ENCODE results near the gene NPLOC4.

DNA sequence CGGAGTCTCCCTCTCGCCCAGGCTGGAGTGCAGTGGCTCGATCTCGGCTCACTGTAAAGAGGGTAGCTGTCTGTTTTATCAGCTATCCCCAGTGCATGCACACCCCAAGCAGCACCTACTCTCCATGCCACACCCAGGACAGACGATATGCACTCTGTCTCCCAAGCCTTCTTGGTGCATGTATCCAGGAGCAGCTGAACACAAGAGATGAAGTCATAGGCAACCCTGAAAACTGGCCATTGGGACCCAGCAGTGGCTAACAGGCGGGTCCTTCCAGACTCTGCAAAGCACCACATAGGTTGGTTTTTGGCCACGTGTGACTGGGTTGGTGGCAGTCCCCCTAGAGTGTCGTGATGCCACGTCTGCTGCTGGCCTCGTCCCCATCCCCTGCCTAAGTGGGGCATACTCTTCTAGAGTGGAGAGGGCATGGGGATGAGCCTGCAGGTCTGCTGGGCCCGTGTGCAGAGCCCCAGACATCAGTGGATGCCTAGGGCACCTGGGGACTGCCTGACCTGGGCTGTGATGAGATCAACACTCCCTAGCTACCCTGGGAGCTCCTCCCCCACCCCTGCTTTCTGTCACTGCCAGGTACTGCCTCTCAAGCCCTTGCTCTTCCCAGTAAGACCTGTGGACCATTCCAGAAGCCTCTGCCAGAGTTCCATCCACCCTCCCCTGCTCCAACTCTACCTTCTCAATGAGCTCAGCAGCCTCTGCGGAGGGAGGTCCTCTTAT lies 10.1 kb upstream of the NPLOC4 start:
- TF ChIP-seq CTCF (IDR thresholded peaks at IDR 0.05) (no peak), POLR2A (IDR thresholded peaks at IDR 0.05) (no peak), POLR2AphosphoS5 (IDR thresholded peaks at IDR 0.05) (no peak)

All from stomach (tissue), 4 donors.